Heart right ventricle (tissue), 16 donors: Measurements from ENCODE around the gene CCDC51. TPM values are rescaled to one million over a fixed set of nuclear protein-coding genes. Genes with fewer than 3 reads are reported as not detected.
A peak's percentile ranks its signal among the peaks of the same experiment; 100 is the strongest.

Experiments
- ATAC-seq, 8 donors: fragments of 200-7000 bp; cut with Tn5 transposase; one replicate each; pipeline ENCODE4 v1.9.1; 2020; ENCODE audit warnings: mild to moderate bottlenecking in 8 of 8, moderate library complexity in 8 of 8, moderate number of reproducible peaks in 1 of 8
- DNase-seq, 2 donors: peaks; one replicate each; pipeline ENCODE4 v3.0.0-alpha.2; 2020
- H3K27ac ChIP-seq, 10 donors: fragments of 200-600 bp; sonication (generic) in 2 of 10; one replicate each; pipeline versions ENCODE4 v1.5.0 to v1.8.0; 2020 to 2022; ENCODE audit warnings: mild to moderate bottlenecking in 3 of 10
- H3K27me3 ChIP-seq, 7 donors: fragments of 200-600 bp; one replicate each; pipeline ENCODE4 v1.8.0; 2021 to 2022; ENCODE audit warnings: mild to moderate bottlenecking in 2 of 7
- H3K36me3 ChIP-seq, 9 donors: fragments of 200-600 bp; sonication (generic) in 1 of 9; one replicate each; pipeline versions ENCODE4 v1.5.0 to v1.8.0; 2020 to 2022; ENCODE audit warnings: mild to moderate bottlenecking in 2 of 9
- H3K4me1 ChIP-seq, 9 donors: fragments of 200-600 bp; sonication (generic) in 1 of 9; one replicate each; pipeline versions ENCODE4 v1.5.0 to v1.8.0; 2020 to 2022; ENCODE audit warnings: mild to moderate bottlenecking in 4 of 9
- H3K4me3 ChIP-seq, 10 donors: fragments of 200-600 bp; sonication (generic) in 2 of 10; one replicate each; pipeline versions ENCODE4 v1.5.0 to v1.8.0; 2020 to 2022; ENCODE audit warnings: mild to moderate bottlenecking in 7 of 10, moderate library complexity in 2 of 10
- H3K9me3 ChIP-seq, 11 donors: fragments of 200-600 bp in 10 of 11; sonication (generic) in 2 of 11; one replicate each; pipeline versions ENCODE4 v1.5.0 to v1.8.0; 2013 to 2022; ENCODE audit warnings: mild to moderate bottlenecking in 2 of 11, control low read depth in 1 of 11, moderate library complexity in 1 of 11
- WGBS, 2 donors: extraction: QIAGEN DNeasy Blood & Tissue Kit; methylation state at CpG; one replicate each; pipeline ENCODE4 v1.1.7; 2013; ENCODE audit warnings: inconsistent platforms in 1 of 2; 5-methylcytosine and 5-hydroxymethylcytosine counted together
- intact Hi-C, 10 donors: fragments of 100-400 bp; cut with DNase I; formaldehyde crosslinking; loops; one replicate each; pipeline versions ENCODE4 v1.11.1 to v1.14.2; 2022
- polyA plus RNA-seq, 2 donors: library from polyadenylated mRNA; stranded (reverse); fragments of 200-250 nt; gene quantifications; one replicate each; pipeline ENCODE4 v1.2.3, GENCODE V29; 2013
- total RNA-seq, 10 donors: library from RNA; stranded (reverse); fragmentation: NEBNext Ultra II Directional in 3 of 10; extraction: Animal tissue kit (Norgen Biotek cat#: 25700) in 3 of 10; gene quantifications; one replicate each; pipeline versions ENCODE4 v1.2.1 to v1.2.4, GENCODE V29; 2021 to 2023
- TF ChIP-seq, protein P1 (sequence below), 9 donors: fragments of 200-600 bp; sonication (generic) in 2 of 9; IDR thresholded peaks; one replicate each; pipeline versions ENCODE4 v1.5.0 to v1.8.0; 2021 to 2022; ENCODE audit warnings: antibody characterized with exemption in 9 of 9, mild to moderate bottlenecking in 5 of 9, moderate library complexity in 1 of 9
- donor health status: Arrhythmogenic right ventricular cardiomyopathy.
- donor health status: ischemic (EF 13 %, LVEDD 7.1; RV severe dilation, severe dysfunction).
- donor health status: healthy with polysubstance abuse.
- donor health status: DM: no; HTN: yes; CAD: no.
- donor health status: DM: no; HTN: no; CAD: no.
- donor health status: ischemic (EF 25% LVEDD 6.9; RV normal size, moderate dysfunction).
- donor health status: ischemic (EF 25% LVEDD 5.7; RV mildly dilated, moderate dysfunction).
- donor health status: healthy.
- donor health status: DM: yes; HTN: yes; CAD: no.
- donor health status: Ischemic cardiomyopathy.
- donor health status: ischemic (EF 35%, LVEDD 5.7; RV mildly dilated, moderate dysfunction).
- donor health status: nonischemic (EF 11% LVEDD 7.7; RV severe dilation, severe dysfunction).
- donor health status: DM: yes; HTN: yes; CAD: no.
- donor health status: PGD.
- donor health status: ischemic (EF 29% LVEDD 5.4; RV normal size, mild dysfunction).
- donor health status: nonischemic (EF 23%, LVEDD 6.1; RV moderate dilation, normal function).

CCDC51 gene
- total and polyA plus RNA-seq, 12 donors = 4.7 to 14.3 (median 11.5) TPM

DNA sequence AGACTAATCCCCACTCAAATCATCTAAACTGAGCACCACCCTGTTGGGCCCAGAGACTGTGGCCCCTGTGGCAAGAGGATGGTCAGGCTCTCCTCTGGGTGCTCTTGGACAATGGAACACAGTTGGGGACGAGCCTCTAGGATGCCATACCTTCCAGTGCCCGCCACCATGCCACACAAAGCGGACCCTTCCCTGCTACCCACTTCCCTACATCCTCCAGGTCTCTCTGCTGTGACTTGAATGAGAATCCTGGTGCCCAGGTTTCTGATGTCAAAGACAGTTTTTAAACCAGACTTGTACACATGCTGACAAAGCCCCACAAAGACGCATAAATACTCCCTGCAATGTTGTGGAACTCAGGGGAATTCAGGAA, 4.7 kb downstream of the CCDC51 start:
- ATAC-seq = no peak
- 88 to 92% methylated on average over 4 of the region's 4 CpGs for whole genome bisulfite sequencing, 2 donors
- Histone ChIP-seq H3K36me3 (peaks cover 0 to 32% (median 10%) of the 10 kb centered on the region in 9 donors), H3K27me3 (no peaks in the 10 kb centered on the region), H3K4me1 (peaks cover under 1 to 26% (median 13%) of the 10 kb centered on the region in 9 donors), H3K27ac (no peak overlapping the region), H3K9me3 (no peaks in the 10 kb centered on the region), H3K4me3 (no peak overlapping the region)
- TF ChIP-seq, protein P1, sequence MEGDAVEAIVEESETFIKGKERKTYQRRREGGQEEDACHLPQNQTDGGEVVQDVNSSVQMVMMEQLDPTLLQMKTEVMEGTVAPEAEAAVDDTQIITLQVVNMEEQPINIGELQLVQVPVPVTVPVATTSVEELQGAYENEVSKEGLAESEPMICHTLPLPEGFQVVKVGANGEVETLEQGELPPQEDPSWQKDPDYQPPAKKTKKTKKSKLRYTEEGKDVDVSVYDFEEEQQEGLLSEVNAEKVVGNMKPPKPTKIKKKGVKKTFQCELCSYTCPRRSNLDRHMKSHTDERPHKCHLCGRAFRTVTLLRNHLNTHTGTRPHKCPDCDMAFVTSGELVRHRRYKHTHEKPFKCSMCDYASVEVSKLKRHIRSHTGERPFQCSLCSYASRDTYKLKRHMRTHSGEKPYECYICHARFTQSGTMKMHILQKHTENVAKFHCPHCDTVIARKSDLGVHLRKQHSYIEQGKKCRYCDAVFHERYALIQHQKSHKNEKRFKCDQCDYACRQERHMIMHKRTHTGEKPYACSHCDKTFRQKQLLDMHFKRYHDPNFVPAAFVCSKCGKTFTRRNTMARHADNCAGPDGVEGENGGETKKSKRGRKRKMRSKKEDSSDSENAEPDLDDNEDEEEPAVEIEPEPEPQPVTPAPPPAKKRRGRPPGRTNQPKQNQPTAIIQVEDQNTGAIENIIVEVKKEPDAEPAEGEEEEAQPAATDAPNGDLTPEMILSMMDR (IDR thresholded peaks at IDR 0.05) = no peak
- DNase-seq = no peak
- intact Hi-C loops = loop anchor here in 7 of 10 donors (2.0 to 10.0 kb wide), 7 partner anchors 32 to 240 kb away; no protein-coding TSS in a partner anchor

DNA sequence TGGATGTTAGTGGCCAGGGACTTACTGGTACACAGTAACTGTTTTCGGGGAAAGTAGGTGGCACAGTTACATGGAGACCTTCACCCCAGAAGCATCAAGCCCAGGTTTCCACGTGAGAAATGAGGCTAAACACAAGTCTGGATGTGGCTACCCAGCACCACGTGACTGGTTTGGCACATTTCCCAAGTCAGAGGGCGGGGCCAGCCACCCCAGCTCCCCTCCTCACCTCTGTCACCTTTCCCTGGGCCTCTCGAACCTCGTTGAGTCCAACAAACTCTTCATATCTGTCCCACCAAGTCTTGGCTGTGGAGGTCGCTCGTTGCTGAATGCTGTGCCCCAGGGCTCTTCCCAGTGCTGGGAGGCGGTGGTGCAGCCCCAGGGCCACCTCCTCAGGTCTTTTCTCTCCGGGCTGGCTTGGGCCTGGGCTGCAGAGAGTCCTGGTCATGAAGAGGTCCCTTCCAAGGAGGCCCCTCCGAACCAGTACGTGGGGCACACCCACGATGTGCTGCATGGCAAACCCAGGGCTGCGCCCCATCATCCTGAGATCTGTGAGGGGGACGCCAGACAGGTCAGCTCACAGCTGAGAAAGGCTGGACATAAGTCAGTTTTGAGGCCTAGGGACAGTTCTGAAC, 5.2 kb downstream of the CCDC51 start:
- TF ChIP-seq, protein P1 (IDR thresholded peaks at IDR 0.05) = no peak
- no peaks in the 10 kb centered on the region for H3K9me3 ChIP-seq
- H3K4me3 ChIP-seq = no peak overlapping the region
- WGBS, 2 donors = 68 to 70% methylated on average over 15 of the region's 15 CpGs
- H3K4me1 ChIP-seq = peaks cover 5 to 32% (median 17%) of the 10 kb centered on the region in 9 donors
- H3K36me3 ChIP-seq = peaks cover 0 to 32% (median 10%) of the 10 kb centered on the region in 9 donors
- no peak for DNase-seq
- ATAC-seq = no peak
- peak overlapping the region in 1 of 10 donors; percentile 6 for H3K27ac ChIP-seq
- intact Hi-C loops = loop anchor here in 8 of 10 donors (2.0 to 10.0 kb wide), 7 partner anchors 32 to 240 kb away; no protein-coding TSS in a partner anchor
- no peaks in the 10 kb centered on the region for H3K27me3 ChIP-seq

GRCh38 chr3:48433472-48434118, 6.3 kb downstream of the CCDC51 start:
- H3K9me3 ChIP-seq = no peaks in the 10 kb centered on the region
- ATAC-seq = no peak
- 76% methylated on average over 12 of the region's 12 CpGs for whole genome bisulfite sequencing, 2 donors
- intact Hi-C loops = loop anchor here in 5 of 10 donors (2.0 to 10.0 kb wide), 5 partner anchors 31 to 239 kb away; no protein-coding TSS in a partner anchor
- no peak overlapping the region for H3K4me3 ChIP-seq
- DNase-seq = no peak
- TF ChIP-seq, protein P1 (IDR thresholded peaks at IDR 0.05) = no peak
- peaks cover 0 to 32% (median 10%) of the 10 kb centered on the region in 9 donors for H3K36me3 ChIP-seq
- peaks cover 0 to 5% (median 0%) of the 10 kb centered on the region in 7 donors for H3K27me3 ChIP-seq
- peaks cover 5 to 24% (median 12%) of the 10 kb centered on the region in 9 donors for H3K4me1 ChIP-seq
- H3K27ac ChIP-seq = peak overlapping the region in 1 of 10 donors; percentile 6
